CD4-positive, alpha-beta memory T cell (primary cell): ENCODE data around the gene TMEM222. TPM values are rescaled to one million over a fixed set of nuclear protein-coding genes. Genes with fewer than 3 reads are reported as not detected.

ENCODE experiments used
- polyA plus RNA-seq, 2 donors: library from polyadenylated mRNA; unstranded; fragments of 300-500 nt; fragmentation: Illumina TruSeq; gene quantifications; one replicate each; pipeline ENCODE4 v1.2.3, GENCODE V29; 2021
- total RNA-seq, 2 experiments: library from RNA; stranded (reverse); gene quantifications; one replicate each; pipeline ENCODE4 v1.2.3, GENCODE V29; 2021

The TMEM222 gene
- total and polyA plus RNA-seq, 4 experiments from 2014 or later, result 44.4 to 80.9 (median 50.4) TPM

Other genes starting within 250 kb of the TMEM222 start
- 10 to 100 TPM; 11.4 to 13.2 TPM for gene SLC9A1, start 167.0 kb upstream of the TMEM222 start, total RNA-seq
- gene SLC9A1, start 167.0 kb upstream of the TMEM222 start, polyA plus RNA-seq, result 10 to 100 TPM in 1 of 2 donors, 1 to 10 TPM in 1; 2.1 to 15.0 TPM
- gene WDTC1, start 87.5 kb upstream of the TMEM222 start, total RNA-seq, result 10 to 100 TPM; 53.3 to 54.5 TPM
- 1 to 10 TPM; 1.1 to 6.6 TPM for gene WDTC1, start 87.5 kb upstream of the TMEM222 start, polyA plus RNA-seq
- gene SYTL1, start 19.9 kb downstream of the TMEM222 start, total RNA-seq, result 100 to 1,000 TPM; 146 to 158 TPM
- gene SYTL1, start 19.9 kb downstream of the TMEM222 start, polyA plus RNA-seq, result 100 to 1,000 TPM in 1 of 2 donors, 10 to 100 TPM in 1; 99.7 to 141 TPM
- 10 to 100 TPM in 1 of 2 experiments, 1 to 10 TPM in 1; 8.8 to 11.7 TPM for gene MAP3K6, start 44.8 kb downstream of the TMEM222 start, total RNA-seq
- gene MAP3K6, start 44.8 kb downstream of the TMEM222 start, polyA plus RNA-seq, result 1 to 10 TPM; 4.5 to 8.1 TPM
- gene FCN3, start 52.7 kb downstream of the TMEM222 start, total RNA-seq, result not detected
- gene FCN3, start 52.7 kb downstream of the TMEM222 start, polyA plus RNA-seq, result not detected
- not detected for gene CD164L2, start 61.2 kb downstream of the TMEM222 start, total RNA-seq
- under 1 TPM in 1 of 2 donors, not detected in 1; 0.22 TPM for gene CD164L2, start 61.2 kb downstream of the TMEM222 start, polyA plus RNA-seq
- not detected for gene GPR3, start 70.5 kb downstream of the TMEM222 start, total RNA-seq
- not detected for gene GPR3, start 70.5 kb downstream of the TMEM222 start, polyA plus RNA-seq
- gene WASF2, start 168.0 kb downstream of the TMEM222 start, total RNA-seq, result 100 to 1,000 TPM; 163 to 164 TPM
- 10 to 100 TPM; 31.6 to 81.1 TPM for gene WASF2, start 168.0 kb downstream of the TMEM222 start, polyA plus RNA-seq